ENCODE measurements around the gene GNB1L. TPM values are rescaled to one million over a fixed set of nuclear protein-coding genes. Genes with fewer than 3 reads are reported as not detected.

Gene GNB1L
- total RNA-seq, 2 experiments from 2014 or later, result 7.6 to 12.4 TPM

DNA sequence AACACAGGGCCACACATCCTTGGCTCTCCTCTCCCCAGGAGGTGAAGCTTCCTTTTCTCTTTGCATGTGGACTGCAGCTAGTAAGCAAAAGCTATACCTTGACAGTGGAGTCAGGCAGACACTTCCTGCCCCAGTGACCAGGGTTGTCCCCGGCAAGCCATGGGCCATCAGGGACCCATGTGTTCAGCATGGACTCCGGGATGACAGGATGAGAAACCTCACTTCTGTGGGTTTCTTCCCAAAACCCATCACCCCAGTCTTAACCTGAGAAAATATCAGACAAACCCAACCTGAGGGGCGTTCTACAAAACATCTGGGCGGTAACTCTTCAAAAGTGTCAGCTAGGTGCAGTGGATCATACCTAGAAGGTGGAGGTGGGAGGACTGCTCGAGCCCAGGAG, 40.2 kb downstream of the GNB1L start:
- intact Hi-C loops (cut with DNase I, micrococcal nuclease), result no loop called here

DNA sequence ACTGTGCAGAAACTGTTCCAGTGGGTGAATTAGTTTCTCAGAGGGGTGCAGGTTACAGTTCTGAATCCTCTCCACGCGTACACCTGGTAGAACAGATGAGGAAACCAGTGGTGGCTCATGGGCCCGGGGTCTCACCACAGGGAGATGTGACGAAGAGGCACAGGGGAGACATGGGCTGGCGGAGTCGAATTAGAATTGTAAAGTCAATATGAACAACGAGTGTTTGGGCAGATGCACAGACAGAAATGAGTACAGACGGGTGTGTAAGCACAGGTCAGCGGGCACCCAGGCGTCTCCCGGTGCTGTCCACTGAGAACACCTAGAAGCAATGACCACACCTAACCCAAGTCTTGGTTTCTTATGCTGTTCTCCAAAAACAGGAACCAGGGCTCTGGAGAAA, 41.8 kb downstream of the GNB1L start:
- CTCF ChIA-PET, result no interaction called here
- ATAC-seq (no peak), DNase-seq (no peak)
- Mint-ChIP-seq H3K4me1 (no peaks in the 10 kb centered on the region), H3K27ac (no peak overlapping the region), H3K9me3 (ENCODE audit: low read depth) (no peaks in the 10 kb centered on the region), H3K4me3 (no peak overlapping the region), H3K27me3 (no peaks in the 10 kb centered on the region), H3K36me3 (ENCODE audit: low read depth) (peaks cover 3% of the 10 kb centered on the region)
- POLR2A ChIA-PET, result no interaction called here
- intact Hi-C loops (cut with DNase I, micrococcal nuclease), result no loop called here

More for the DNA sequence above, 40.2 kb downstream of the GNB1L start:
- Mint-ChIP-seq H3K27me3 (no peaks in the 10 kb centered on the region), H3K36me3 (ENCODE audit: low read depth) (peaks cover 3% of the 10 kb centered on the region), H3K9me3 (ENCODE audit: low read depth) (no peaks in the 10 kb centered on the region), H3K4me1 (no peaks in the 10 kb centered on the region), H3K27ac (no peak overlapping the region), H3K4me3 (no peak overlapping the region)
- ChIA-PET CTCF (interaction anchor here (1.0 kb wide), 1 partner anchor 96 kb away, joined by 4 read pairs; no protein-coding TSS in a partner anchor), POLR2A (no interaction called here)
- ATAC-seq (no peak), DNase-seq (no peak)

DNA sequence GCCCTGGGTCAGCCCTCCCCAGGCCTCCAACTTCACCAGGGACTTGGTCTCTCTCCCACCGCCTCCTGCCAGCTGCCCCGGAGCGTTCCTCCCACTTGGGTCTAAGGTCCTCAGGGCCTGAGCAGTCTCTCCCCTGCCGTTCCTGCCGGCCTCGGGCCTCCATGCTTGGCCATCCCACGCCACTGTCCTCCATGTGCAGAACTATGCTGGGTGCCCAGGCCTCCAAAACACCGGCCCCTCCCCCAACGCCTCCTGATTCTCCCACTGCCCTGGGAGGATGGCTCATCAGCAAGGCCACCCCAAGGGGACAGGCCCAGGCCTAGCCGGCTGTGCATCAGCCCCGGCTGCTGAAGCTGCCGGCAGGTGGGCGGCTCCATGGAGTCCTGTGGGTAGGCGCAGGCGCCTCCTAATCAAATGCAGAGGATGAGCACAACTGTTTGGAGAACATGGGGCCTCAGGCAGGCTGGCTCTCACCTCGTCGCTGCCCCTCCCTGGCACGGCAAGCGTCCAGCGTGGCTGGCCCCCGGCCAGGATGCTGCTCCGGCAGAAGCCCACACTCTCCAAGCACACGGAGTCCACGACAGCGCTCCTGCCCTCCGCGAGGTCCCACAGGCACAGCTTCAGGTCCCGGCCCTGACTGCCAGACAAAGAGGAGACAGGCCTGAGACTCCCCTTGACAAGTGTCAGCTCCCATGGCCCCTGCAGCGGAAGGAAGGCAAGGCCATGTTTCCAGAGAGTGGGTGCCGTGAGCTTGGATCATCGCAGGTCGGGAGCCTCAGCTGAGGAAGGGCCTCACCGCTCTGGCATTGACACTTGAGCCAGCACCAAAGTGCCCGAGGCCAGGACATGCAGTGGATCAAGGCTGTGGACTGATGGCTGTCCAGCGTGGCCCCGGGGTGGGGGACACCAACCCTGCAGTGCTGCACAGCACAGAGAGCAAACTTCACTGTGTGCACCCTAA, 42.6 kb downstream of the GNB1L start:
- H3K9me3 Mint-ChIP-seq (ENCODE audit: low read depth), result no peaks in the 10 kb centered on the region
- intact Hi-C loops (cut with DNase I, micrococcal nuclease), result no loop called here
- ATAC-seq (no peak), DNase-seq (no peak)
- no peaks in the 10 kb centered on the region for H3K4me1 Mint-ChIP-seq
- no peak overlapping the region for H3K4me3 Mint-ChIP-seq
- no peak overlapping the region for H3K27ac Mint-ChIP-seq
- ChIA-PET POLR2A (no interaction called here), CTCF (no interaction called here)
- H3K27me3 Mint-ChIP-seq, result no peaks in the 10 kb centered on the region
- H3K36me3 Mint-ChIP-seq (ENCODE audit: low read depth), result peaks cover 3% of the 10 kb centered on the region

DNA sequence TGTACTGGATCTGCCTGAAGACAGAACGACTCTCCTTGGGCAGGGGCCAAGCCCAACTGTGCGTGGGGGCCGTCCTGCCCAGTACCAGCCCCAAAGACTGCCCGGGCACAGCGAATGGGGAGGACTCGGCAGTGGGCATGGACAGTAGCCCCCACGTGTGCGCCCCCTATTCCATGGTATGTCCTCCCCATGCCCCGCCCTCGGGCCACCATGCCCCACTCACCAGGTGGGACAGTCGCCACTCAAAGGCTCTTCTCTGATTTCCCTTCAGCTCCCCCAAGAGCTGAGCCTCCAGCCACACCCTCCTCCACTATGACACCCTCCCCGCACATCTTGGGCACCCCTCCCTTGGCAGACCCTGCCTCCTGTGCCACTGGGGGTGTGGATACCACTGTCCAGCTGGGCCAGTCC, 43.5 kb downstream of the GNB1L start:
- Mint-ChIP-seq H3K27me3 (no peaks in the 10 kb centered on the region), H3K36me3 (ENCODE audit: low read depth) (peaks cover 6% of the 10 kb centered on the region), H3K4me3 (no peak overlapping the region), H3K27ac (no peak overlapping the region), H3K4me1 (no peaks in the 10 kb centered on the region), H3K9me3 (ENCODE audit: low read depth) (no peaks in the 10 kb centered on the region)
- ChIA-PET POLR2A (no interaction called here), CTCF (no interaction called here)
- no peak for ATAC-seq
- intact Hi-C loops (cut with DNase I, micrococcal nuclease), result no loop called here
- DNase-seq, result no peak

DNA sequence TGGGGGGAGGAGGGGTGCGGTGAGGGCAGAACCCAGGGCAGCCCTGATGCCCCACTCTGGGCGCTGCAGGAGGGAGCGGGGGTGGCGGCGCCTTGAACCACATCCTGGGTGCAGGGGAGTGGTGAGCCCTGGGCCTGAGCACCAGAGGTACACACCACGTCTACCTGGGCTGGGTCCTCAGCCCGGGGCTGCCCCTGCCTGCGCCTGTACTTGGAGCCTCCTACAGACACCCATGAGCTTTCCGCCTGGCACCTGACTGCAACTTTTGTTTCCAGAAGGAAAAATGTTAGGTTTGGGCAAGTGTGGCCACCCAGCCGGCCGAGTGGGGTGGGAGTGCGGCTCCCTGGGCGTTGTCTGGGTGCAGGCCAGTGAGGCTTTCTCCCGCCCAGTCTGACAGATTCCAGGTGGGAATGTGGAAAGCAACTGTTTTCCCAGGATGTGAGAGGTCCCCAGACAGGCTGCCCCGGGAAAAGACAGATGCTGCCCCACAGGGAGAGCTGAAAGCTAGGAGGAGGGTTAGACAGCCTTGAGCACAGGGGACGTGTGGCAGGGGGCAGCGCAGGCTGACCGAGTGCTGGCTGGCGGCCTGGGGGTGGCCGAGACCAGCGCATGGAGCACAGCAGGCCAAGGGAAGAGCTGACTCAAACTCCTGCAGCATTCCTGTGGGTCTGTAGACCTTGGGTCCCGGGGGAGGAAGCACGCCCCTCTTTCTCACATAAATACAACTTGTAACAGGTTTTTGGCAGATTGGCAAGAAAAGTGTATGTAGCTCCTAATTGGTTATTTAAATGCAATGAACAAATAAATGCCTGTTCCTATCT, 44.1 kb downstream of the GNB1L start:
- H3K9me3 Mint-ChIP-seq (ENCODE audit: low read depth), result no peaks in the 10 kb centered on the region
- H3K36me3 Mint-ChIP-seq (ENCODE audit: low read depth), result peaks cover 6% of the 10 kb centered on the region
- ATAC-seq (peak; percentile 71), DNase-seq (peak; percentile 36)
- intact Hi-C loops (cut with DNase I, micrococcal nuclease), result no loop called here
- H3K4me3 Mint-ChIP-seq, result no peak overlapping the region
- no peak overlapping the region for H3K27ac Mint-ChIP-seq
- no peaks in the 10 kb centered on the region for H3K4me1 Mint-ChIP-seq
- POLR2A ChIA-PET, result no interaction called here
- no peaks in the 10 kb centered on the region for H3K27me3 Mint-ChIP-seq
- CTCF ChIA-PET, result interaction anchor here (1.0 kb wide), 1 partner anchor 38 kb away, joined by 5 read pairs; no protein-coding TSS in a partner anchor

DNA sequence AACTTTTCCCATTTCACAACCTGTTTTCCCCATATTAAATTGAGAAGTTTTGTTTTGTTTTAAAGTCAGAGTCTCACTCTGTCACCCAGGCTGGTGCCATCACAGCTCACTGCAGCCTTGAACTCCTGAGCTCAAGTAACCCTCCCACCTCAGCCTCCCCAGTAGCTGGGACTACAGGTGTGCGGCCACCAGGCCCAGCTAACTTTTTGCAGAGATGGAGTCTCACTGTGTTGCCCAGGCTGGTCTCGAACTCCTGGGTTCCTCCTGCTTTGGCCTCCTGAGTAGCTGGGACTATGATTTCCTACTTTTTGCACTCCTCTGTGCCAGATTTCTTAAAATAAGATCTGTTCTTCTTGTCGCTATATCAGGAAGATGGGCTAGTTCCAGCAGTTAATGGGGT, 44.9 kb downstream of the GNB1L start:
- no peak overlapping the region for H3K27ac Mint-ChIP-seq
- DNase-seq, result no peak
- ATAC-seq, result no peak
- H3K36me3 Mint-ChIP-seq (ENCODE audit: low read depth), result peaks cover 6% of the 10 kb centered on the region
- no peaks in the 10 kb centered on the region for H3K27me3 Mint-ChIP-seq
- no peak overlapping the region for H3K4me3 Mint-ChIP-seq
- H3K9me3 Mint-ChIP-seq (ENCODE audit: low read depth), result no peaks in the 10 kb centered on the region
- no peaks in the 10 kb centered on the region for H3K4me1 Mint-ChIP-seq
- POLR2A ChIA-PET, result no interaction called here
- intact Hi-C loops (cut with DNase I, micrococcal nuclease), result no loop called here
- CTCF ChIA-PET, result interaction anchor here (0.7 to 1.0 kb wide), 2 partner anchors 37 to 45 kb away, joined by 3 to 5 read pairs; no protein-coding TSS in a partner anchor

DNA sequence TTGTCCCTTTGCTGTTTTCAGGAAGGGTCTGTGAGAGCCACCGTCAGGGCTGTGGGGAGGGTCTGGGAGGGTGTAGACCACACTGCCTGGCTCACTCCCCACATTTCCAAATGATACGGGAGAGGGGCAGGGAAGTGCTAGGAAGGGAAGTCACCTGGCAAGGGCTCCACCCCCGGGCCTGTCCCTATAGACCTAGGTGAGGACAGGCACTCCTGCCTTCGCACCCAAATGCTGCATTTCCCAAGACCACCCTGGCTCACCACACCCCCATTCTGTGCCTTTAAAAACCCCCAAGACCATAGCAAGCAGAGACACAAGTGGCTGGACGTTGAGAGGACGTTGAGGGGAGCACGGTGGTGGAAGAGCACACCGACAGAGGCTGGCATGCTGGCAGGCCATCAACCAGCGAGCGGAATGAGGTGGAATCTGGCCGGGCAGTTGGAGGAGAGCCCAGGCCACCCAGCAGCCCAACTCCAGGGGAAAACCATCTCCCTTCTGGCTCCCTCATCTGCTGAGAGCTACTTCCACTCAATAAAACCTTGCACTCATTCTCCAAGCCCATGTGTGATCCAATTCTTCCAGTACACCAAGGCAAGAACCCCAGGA, 45.7 kb downstream of the GNB1L start:
- no peak overlapping the region for H3K27ac Mint-ChIP-seq
- POLR2A ChIA-PET, result no interaction called here
- intact Hi-C loops (cut with DNase I, micrococcal nuclease), result no loop called here
- CTCF ChIA-PET, result interaction anchor here (0.7 kb wide), 1 partner anchor 46 kb away, joined by 3 read pairs; no protein-coding TSS in a partner anchor
- DNase-seq (no peak), ATAC-seq (no peak)
- H3K27me3 Mint-ChIP-seq, result no peaks in the 10 kb centered on the region
- no peaks in the 10 kb centered on the region for H3K4me1 Mint-ChIP-seq
- no peak overlapping the region for H3K4me3 Mint-ChIP-seq
- peaks cover 6% of the 10 kb centered on the region for H3K36me3 Mint-ChIP-seq (ENCODE audit: low read depth)
- H3K9me3 Mint-ChIP-seq (ENCODE audit: low read depth), result no peaks in the 10 kb centered on the region

DNA sequence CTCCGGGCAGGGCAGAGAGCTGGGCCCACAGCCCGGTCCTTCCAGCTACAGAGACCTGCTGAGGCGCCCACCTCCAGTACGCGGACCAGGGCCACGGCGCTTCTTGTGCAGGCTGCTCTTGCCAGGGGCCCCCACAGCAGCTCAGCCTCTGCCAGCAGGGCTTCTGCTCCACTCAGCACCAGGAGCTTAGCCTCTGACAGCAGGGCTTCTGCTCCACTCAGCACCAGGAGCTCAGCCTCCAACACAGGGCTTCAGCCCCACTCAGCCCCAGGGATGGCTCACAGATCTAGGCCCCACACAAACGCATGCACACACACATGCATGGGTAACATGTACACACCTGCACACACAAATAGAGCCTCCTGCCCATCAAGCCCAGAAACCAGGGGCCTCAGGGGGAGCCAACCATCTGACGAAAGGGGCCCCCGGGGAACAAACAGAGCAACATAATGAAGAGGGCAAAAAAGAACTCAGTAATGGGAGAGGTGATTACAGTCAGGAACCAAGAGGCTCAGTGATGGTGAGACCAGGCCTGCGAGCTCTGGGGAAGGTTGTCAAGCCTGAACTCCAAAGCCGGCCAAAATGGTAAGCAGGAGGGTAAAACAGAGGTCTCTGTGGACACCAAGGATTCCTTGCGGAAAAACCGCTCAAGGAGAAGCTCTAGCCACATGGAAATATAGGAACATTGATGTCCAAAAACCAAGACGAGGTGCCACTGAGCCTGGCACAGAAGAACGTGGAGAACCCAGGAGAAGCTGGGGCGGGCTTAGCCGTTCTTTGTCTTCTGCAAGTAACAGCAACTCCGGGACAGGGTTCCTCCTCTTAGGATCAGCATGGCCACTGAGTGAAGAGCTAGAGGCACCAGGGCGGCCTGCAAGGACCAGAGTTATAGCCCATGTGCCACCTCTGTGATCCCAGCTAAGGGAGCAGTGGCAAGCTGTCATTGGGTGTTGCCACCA, 46.5 kb downstream of the GNB1L start:
- POLR2A ChIA-PET, result no interaction called here
- ATAC-seq (no peak), DNase-seq (no peak)
- no peaks in the 10 kb centered on the region for H3K27me3 Mint-ChIP-seq
- intact Hi-C loops (cut with DNase I, micrococcal nuclease), result no loop called here
- no peaks in the 10 kb centered on the region for H3K4me1 Mint-ChIP-seq
- H3K36me3 Mint-ChIP-seq (ENCODE audit: low read depth), result peaks cover 6% of the 10 kb centered on the region
- CTCF ChIA-PET, result interaction anchor here (1.3 kb wide), 1 partner anchor 78 kb away, joined by 3 read pairs; no protein-coding TSS in a partner anchor
- H3K4me3 Mint-ChIP-seq, result no peak overlapping the region
- H3K9me3 Mint-ChIP-seq (ENCODE audit: low read depth), result no peaks in the 10 kb centered on the region
- H3K27ac Mint-ChIP-seq, result no peak overlapping the region

DNA sequence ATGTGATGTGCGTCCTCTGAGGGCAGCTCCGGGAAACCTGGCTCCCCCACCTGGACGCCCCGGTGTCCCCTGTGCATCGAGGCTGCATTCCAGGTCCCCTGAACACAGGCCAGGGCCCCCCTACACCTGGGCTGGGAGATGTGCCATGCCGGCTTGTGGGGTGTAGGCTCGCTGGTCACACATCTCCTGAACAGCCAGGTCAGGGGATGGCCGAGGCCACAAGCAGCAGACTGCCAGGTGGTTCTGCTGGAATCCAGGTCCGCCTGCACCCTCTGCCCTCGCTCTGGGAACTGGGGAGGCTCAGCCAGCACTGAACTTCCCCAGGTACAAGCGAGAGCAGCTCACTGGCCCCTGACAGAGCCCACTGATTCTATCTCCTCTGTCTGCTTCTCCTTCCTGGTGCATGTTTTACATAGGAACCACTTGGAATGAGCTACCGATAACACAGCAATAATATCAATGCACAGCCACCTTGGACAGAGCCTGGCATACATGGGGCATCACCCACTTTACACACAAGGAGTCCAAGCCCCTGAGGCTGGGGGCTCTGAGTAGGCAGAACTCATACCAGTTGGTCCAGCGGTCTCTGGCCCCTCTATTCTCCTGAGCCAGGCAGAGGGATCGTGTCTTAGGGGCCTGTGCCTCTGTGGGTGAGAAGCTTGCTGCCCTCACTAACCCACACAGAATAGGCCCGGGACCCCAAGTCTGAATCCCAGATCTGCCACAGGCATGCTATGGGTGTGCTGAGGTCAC, 47.3 kb downstream of the GNB1L start:
- intact Hi-C loops (cut with DNase I, micrococcal nuclease), result no loop called here
- ATAC-seq (no peak), DNase-seq (no peak)
- no peak overlapping the region for H3K27ac Mint-ChIP-seq
- no peak overlapping the region for H3K4me3 Mint-ChIP-seq
- H3K4me1 Mint-ChIP-seq, result no peaks in the 10 kb centered on the region
- CTCF ChIA-PET, result interaction anchor here (0.6 to 1.3 kb wide), 3 partner anchors 15 to 294 kb away, joined by 3 read pairs; no protein-coding TSS in a partner anchor
- no peaks in the 10 kb centered on the region for H3K9me3 Mint-ChIP-seq (ENCODE audit: low read depth)
- POLR2A ChIA-PET, result no interaction called here
- peaks cover 9% of the 10 kb centered on the region for H3K36me3 Mint-ChIP-seq (ENCODE audit: low read depth)
- H3K27me3 Mint-ChIP-seq, result no peaks in the 10 kb centered on the region

All from activated CD4-positive, alpha-beta T cell treated with anti-CD3 and anti-CD28 coated beads for 36 hours (primary cell).